CD4-positive, alpha-beta T cell treated with Interleukin-6 at 100 ng/mL for 8 hours (primary cell): ENCODE measurements around the gene SNX18.

Source experiments
- DNase-seq: peaks from one replicate; pipeline ENCODE4 v3.0.0-alpha.2; 2020; ENCODE audit warnings: mixed read lengths, low spot score

Gene SNX18

GRCh38 chr5:54541823-54542783 is 24.5 kb downstream of the SNX18 start:
- no peak for DNase-seq

GRCh38 chr5:54544044-54544443 is 26.5 kb downstream of the SNX18 start:
- DNase-seq: no peak

- DNase-seq: no peak
Measured at GRCh38 chr5:54545796-54546195, 28.2 kb downstream of the SNX18 start.

GRCh38 chr5:54547711-54548250 is 30.2 kb downstream of the SNX18 start:
- DNase-seq: no peak

- no peak for DNase-seq
Measured at GRCh38 chr5:54548565-54548964, 31.0 kb downstream of the SNX18 start.

- DNase-seq: no peak
Measured at GRCh38 chr5:54551292-54551691, 33.7 kb downstream of the SNX18 start.

GRCh38 chr5:54551926-54552325 is 34.4 kb downstream of the SNX18 start:
- no peak for DNase-seq

- DNase-seq: no peak
Measured at GRCh38 chr5:54552446-54552845, 34.9 kb downstream of the SNX18 start.

GRCh38 chr5:54553659-54554207 is 36.2 kb downstream of the SNX18 start:
- DNase-seq: no peak

GRCh38 chr5:54556141-54556540 is 38.6 kb downstream of the SNX18 start:
- DNase-seq: no peak

GRCh38 chr5:54558362-54558761 is 40.8 kb downstream of the SNX18 start:
- no peak for DNase-seq

- no peak for DNase-seq
Measured at GRCh38 chr5:54561651-54562050, 44.1 kb downstream of the SNX18 start.

- DNase-seq: no peak
Measured at GRCh38 chr5:54563083-54563761, 45.7 kb downstream of the SNX18 start.

- no peak for DNase-seq
Measured at GRCh38 chr5:54567996-54568395, 50.4 kb downstream of the SNX18 start.

GRCh38 chr5:54570916-54571315 is 53.4 kb downstream of the SNX18 start:
- DNase-seq: no peak

GRCh38 chr5:54571462-54571861 is 53.9 kb downstream of the SNX18 start:
- no peak for DNase-seq

- no peak for DNase-seq
Measured at GRCh38 chr5:54573812-54574489, 56.4 kb downstream of the SNX18 start.

GRCh38 chr5:54577528-54577927 is 60.0 kb downstream of the SNX18 start:
- no peak for DNase-seq

GRCh38 chr5:54577937-54578653 is 60.5 kb downstream of the SNX18 start:
- no peak for DNase-seq

- DNase-seq: no peak
Measured at GRCh38 chr5:54579591-54580295, 62.2 kb downstream of the SNX18 start.
